Osteocyte (in vitro differentiated cells): Measurements from ENCODE around the gene CD177. TPM values are rescaled to one million over a fixed set of nuclear protein-coding genes. Genes with fewer than 3 reads are reported as not detected.
"Not testable (repeated sequence)": the region's sequence is repeated elsewhere in the genome, so short reads cannot be mapped to it uniquely, and the experiment has no call there.

Source experiments
- DNase-seq: peaks from one replicate; pipeline ENCODE4 v3.0.0; 2021; ENCODE audit warnings: mixed read lengths; ENCODE audit not compliant: unreplicated experiment; ENCODE audit errors: extremely low spot score
- H3K27ac Mint-ChIP-seq: one replicate; pipeline ENCODE4 v1.8.0; 2021; ENCODE audit warnings: mild to moderate bottlenecking, mixed read lengths; ENCODE audit not compliant: unreplicated experiment
- H3K27me3 Mint-ChIP-seq: one replicate; pipeline ENCODE4 v1.8.0; 2021; ENCODE audit warnings: mixed read lengths; ENCODE audit not compliant: unreplicated experiment
- H3K36me3 Mint-ChIP-seq: one replicate; pipeline ENCODE4 v1.8.0; 2021; ENCODE audit warnings: mixed read lengths; ENCODE audit not compliant: unreplicated experiment
- H3K4me1 Mint-ChIP-seq: one replicate; pipeline ENCODE4 v1.8.0; 2021; ENCODE audit warnings: mixed read lengths; ENCODE audit not compliant: unreplicated experiment
- H3K4me3 Mint-ChIP-seq: one replicate; pipeline ENCODE4 v1.8.0; 2021; ENCODE audit warnings: mild to moderate bottlenecking, moderate library complexity, mixed read lengths; ENCODE audit not compliant: unreplicated experiment
- H3K9me3 Mint-ChIP-seq: one replicate; pipeline ENCODE4 v1.8.0; 2021; ENCODE audit warnings: mixed read lengths; ENCODE audit not compliant: unreplicated experiment
- CTCF ChIP-seq: fragments of 200-600 bp; sonication (generic); IDR thresholded peaks from 2 replicates; pipeline ENCODE4 v1.5.0; 2021; ENCODE audit warnings: antibody characterized with exemption, mild to moderate bottlenecking, moderate library complexity
- total RNA-seq: library from RNA; stranded (reverse); gene quantifications from 2 replicates; pipeline ENCODE4 v1.2.1, GENCODE V29; 2021

CD177 gene
- total RNA-seq, 1 donor from 2014 or later: not detected

DNA sequence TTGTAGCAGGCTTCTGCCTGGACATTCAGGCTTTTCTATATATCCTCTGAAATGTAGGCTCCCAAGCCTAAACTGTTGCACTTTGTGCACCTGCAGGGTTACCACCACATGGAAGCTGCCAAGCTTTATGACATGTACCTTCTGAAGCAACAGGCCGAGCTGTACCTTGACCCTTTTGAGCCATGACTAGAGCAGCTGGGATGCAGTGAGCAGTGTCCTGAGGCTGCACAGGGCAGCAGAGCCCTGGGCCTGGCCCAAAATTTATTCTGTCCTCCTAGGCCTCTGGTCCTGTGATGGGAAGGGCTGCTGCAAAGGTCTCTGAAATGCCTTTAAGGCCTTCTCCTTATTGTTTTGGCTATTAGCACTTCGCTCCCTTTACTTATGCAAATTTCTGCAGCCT lies 23.5 kb upstream of the CD177 start:
- H3K36me3 Mint-ChIP-seq: no peaks in the 10 kb centered on the region
- no peak for DNase-seq
- H3K27ac Mint-ChIP-seq: no peak overlapping the region
- no peaks in the 10 kb centered on the region for H3K27me3 Mint-ChIP-seq
- no peak overlapping the region for H3K4me3 Mint-ChIP-seq
- H3K4me1 Mint-ChIP-seq: no peaks in the 10 kb centered on the region
- peaks cover 17% of the 10 kb centered on the region for H3K9me3 Mint-ChIP-seq
- no peak for TF ChIP-seq CTCF

DNA sequence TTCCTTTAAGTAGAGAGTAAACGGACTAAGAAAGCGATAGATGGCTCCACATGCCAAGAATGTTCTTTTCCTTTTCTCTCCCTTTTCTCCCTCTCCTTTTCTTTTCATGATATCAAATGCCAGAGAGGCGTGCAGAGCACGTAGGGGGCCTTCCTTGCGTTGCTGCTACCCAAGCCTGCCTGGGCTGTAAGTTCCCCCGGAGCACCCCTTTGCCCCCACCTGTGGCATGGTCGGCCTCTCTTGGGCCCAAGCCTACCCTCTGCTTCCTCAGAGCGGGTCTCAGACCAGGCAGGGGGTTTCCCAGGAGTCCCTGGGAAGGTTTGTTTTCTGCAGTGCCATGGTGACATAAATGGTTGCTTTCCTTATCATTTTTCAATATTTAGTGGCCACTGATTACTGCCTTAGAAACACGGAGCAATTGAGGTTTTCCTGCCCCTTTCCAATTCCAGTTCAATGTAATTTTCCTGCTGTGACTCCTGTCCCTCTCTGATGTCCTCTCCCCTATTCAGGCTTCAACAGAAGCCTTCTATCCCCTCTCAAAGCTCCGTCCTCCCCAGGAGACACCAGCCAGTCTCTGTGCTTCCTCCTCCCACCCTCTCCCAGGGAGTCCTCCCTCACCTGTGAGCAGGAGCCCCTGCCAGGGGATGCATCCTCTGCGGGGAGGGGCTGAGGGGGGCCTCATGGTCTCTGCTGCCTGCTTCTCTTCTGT lies 22.6 kb upstream of the CD177 start:
- Mint-ChIP-seq H3K27ac (no peak overlapping the region), H3K27me3 (no peaks in the 10 kb centered on the region), H3K9me3 (peaks cover 17% of the 10 kb centered on the region), H3K4me1 (no peaks in the 10 kb centered on the region), H3K4me3 (no peak overlapping the region), H3K36me3 (no peaks in the 10 kb centered on the region)
- no peak for DNase-seq
- TF ChIP-seq CTCF: no peak

- TF ChIP-seq CTCF: no peak
- no peak for DNase-seq
- Mint-ChIP-seq H3K36me3 (no peaks in the 10 kb centered on the region), H3K9me3 (peaks cover 17% of the 10 kb centered on the region), H3K4me3 (no peak overlapping the region), H3K4me1 (no peaks in the 10 kb centered on the region), H3K27me3 (no peaks in the 10 kb centered on the region), H3K27ac (no peak overlapping the region)
These were observed 22.0 kb upstream of the CD177 start for GRCh38 chr19:43331435-43332010.

DNA sequence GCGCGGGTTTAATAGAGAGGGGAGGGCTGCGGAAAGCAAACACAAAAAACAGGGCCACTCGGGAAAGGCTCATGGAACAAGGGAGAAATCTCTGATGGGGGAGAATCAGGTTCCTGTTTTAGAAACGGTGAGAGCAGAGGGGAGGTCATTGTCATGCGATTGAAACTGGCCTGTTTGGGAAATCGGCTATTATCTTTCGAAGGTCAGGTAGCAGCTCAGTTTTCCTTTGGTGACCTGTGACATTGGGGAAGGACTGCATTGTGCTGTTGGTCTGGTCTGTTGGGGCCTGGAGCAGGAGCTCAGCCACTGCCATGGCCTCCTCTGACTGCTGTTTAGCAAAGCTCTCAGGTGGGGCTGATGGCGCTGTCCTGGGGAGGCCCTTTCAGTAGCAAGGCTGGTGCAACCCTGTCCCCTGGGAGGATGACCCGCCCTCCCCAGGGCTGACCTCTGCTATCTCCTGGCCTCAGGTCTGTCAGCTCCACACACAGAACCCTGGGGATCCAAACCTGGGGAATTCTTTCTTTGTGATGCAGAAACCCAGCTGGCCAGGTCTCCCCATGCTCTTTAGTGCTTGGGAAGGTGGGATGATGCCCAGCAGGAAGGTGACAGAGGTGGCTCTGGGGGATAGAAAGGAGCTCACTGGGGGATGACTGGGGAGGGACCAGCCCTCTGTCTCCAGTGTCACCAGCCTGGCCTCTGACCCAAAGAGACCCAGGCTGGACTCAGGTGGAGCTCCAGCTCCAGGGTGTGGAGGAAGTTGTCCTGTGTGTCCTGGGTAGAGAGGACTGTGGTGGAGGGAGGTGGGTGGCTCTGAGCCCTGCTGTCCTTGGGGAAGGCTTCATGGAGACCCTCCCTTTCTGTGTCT lies 21.2 kb upstream of the CD177 start:
- no peak for DNase-seq
- TF ChIP-seq CTCF: no peak
- no peaks in the 10 kb centered on the region for H3K36me3 Mint-ChIP-seq
- peaks cover 17% of the 10 kb centered on the region for H3K9me3 Mint-ChIP-seq
- no peaks in the 10 kb centered on the region for H3K27me3 Mint-ChIP-seq
- H3K4me1 Mint-ChIP-seq: no peaks in the 10 kb centered on the region
- H3K27ac Mint-ChIP-seq: no peak overlapping the region
- no peak overlapping the region for H3K4me3 Mint-ChIP-seq

DNA sequence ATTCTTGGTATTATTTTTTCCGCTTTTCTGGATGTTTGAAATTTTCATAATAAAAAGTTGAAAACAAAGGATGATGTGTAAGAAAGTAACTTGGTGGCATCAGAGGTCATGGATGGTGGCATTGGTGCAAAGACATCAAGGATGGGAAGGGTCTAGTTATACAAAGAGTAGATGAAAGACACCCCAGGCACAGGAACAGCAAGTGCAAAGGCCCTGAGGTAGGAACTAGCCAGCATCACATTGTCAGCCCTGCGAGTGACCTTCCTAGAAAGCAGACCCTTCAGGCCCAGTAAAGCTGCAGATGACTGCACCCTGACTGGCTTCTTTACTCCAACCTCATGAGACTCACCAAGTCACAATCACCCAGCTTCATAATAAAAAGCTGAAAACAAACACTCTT lies 17.0 kb upstream of the CD177 start:
- not testable (repeated sequence) for H3K27me3 Mint-ChIP-seq, H3K27ac Mint-ChIP-seq, DNase-seq

More for the DNA sequence above, 17.0 kb upstream of the CD177 start:
- not testable (repeated sequence) for H3K4me1 Mint-ChIP-seq, H3K4me3 Mint-ChIP-seq, H3K9me3 Mint-ChIP-seq, H3K36me3 Mint-ChIP-seq
